ENCODE measurements around the gene SFXN1.

SFXN1 gene

DNA sequence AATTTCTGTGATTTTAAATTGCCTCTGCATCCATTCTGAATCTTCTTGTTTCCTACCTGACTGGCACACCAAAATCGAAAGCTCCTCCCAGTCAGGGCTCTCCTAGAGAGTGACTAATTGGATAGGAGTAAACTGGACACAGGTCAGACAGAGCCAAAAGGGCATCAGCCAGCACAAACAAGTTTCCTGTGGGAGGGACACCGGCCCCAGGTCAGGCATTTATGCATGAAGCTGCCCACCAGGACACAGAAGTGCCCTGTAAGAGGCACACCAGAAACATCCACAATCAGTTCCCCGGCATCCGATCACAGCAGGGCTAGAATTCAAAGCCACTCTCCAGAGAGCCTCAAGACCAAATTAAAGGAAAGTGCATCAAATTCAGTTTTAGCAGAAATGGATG lies 78.4 kb downstream of the SFXN1 start:
- no peak for TF ChIP-seq POLR2AphosphoS5 (IDR thresholded peaks at IDR 0.05; ENCODE audit: borderline replicate concordance, low read depth, low read length)
- Histone ChIP-seq H3K9me3 (ENCODE audit: low read depth, low read length) (no peaks in the 10 kb centered on the region), H3K9ac (ENCODE audit: insufficient read length) (no peak overlapping the region), H3K36me3 (ENCODE audit: insufficient read depth, low read length) (no peaks in the 10 kb centered on the region), H3K27ac (no peak overlapping the region), H3K4me3 (no peak overlapping the region)
- DNase-seq (ENCODE audit: low read depth, low spot score): no peak

- no peak for DNase-seq (ENCODE audit: low read depth, low spot score)
- no peak overlapping the region for H3K27ac ChIP-seq
Observed at GRCh38 chr5:175557778-175558177, 79.4 kb downstream of the SFXN1 start.

DNA sequence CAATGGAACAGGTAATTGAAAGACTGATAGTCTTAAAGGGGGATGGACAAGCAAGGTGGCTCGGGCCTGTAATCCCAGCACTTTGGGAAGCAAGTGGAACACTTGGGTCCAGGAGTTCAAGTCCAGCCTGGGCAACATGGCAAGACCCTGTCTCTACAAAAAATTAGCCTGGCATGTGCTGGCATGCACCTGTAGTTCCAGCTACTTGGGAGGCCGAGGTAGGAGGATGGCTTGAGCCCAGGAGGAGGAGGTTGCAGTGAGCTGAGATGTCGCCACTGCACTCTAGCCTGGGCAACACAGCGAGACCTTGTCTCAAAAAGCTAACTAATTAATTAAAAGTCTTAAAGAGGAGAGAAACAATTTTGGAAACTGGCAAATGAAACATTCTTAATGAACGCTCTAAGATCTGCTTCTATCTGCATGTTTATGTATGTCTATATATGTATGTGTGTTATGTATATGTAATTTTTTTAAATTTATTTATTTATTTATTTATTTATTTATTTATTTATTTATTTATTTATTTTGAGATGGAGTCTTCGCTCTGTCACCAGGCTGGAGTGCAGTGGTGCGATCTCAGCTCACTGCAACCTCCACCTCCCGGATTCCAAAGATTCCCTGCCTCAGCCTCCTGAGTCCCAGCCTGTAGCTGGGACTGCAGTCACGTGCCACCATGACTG lies 80.6 kb downstream of the SFXN1 start:
- Histone ChIP-seq H3K36me3 (ENCODE audit: insufficient read depth, low read length) (no peaks in the 10 kb centered on the region), H3K9ac (ENCODE audit: insufficient read length) (no peak overlapping the region), H3K27ac (no peak overlapping the region), H3K9me3 (ENCODE audit: low read depth, low read length) (no peaks in the 10 kb centered on the region), H3K4me3 (no peak overlapping the region)
- TF ChIP-seq EZH2 (IDR thresholded peaks at IDR 0.05): no peak
- TF ChIP-seq FOXP2 (optimal IDR thresholded peaks at IDR 0.05; ENCODE audit: control extremely low read depth, extremely low read length, insufficient read depth): no peak
- no peak for TF ChIP-seq POLR2AphosphoS5 (IDR thresholded peaks at IDR 0.05; ENCODE audit: borderline replicate concordance, low read depth, low read length)
- no peak for DNase-seq (ENCODE audit: low read depth, low spot score)

More at GRCh38 chr5:175557778-175558177, 79.4 kb downstream of the SFXN1 start:
- Histone ChIP-seq H3K36me3 (ENCODE audit: insufficient read depth, low read length) (no peaks in the 10 kb centered on the region), H3K9me3 (ENCODE audit: low read depth, low read length) (no peaks in the 10 kb centered on the region), H3K9ac (ENCODE audit: insufficient read length) (no peak overlapping the region), H3K4me3 (no peak overlapping the region)
- no peak for TF ChIP-seq POLR2AphosphoS5 (IDR thresholded peaks at IDR 0.05; ENCODE audit: borderline replicate concordance, low read depth, low read length)
- no peak for TF ChIP-seq EZH2 (IDR thresholded peaks at IDR 0.05)
- no peak for TF ChIP-seq FOXP2 (optimal IDR thresholded peaks at IDR 0.05; ENCODE audit: control extremely low read depth, extremely low read length, insufficient read depth)

DNA sequence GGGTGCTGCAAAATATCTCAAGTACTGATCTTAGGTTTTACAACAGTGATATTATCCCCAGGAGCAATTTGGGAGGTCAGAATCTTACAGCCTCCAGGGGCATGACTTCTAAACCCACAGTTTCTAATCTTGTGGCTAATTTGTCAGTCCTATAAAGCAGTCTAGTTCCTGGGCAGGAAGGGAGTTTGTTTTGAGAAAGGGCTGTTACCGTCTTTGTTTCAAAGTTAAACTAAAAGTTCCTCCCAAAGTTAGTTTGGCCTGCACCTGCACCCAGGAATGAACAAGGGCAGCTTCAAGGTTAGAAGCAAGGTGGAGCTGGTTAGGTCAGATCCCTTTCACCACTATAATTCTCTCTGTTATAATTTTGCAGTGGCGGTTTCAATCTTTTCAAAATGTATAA lies 81.7 kb downstream of the SFXN1 start:
- Histone ChIP-seq H3K9me3 (ENCODE audit: low read depth, low read length) (no peaks in the 10 kb centered on the region), H3K4me3 (no peak overlapping the region), H3K9ac (ENCODE audit: insufficient read length) (no peak overlapping the region), H3K27ac (no peak overlapping the region), H3K36me3 (ENCODE audit: insufficient read depth, low read length) (no peaks in the 10 kb centered on the region)
- TF ChIP-seq POLR2AphosphoS5 (IDR thresholded peaks at IDR 0.05; ENCODE audit: borderline replicate concordance, low read depth, low read length) (no peak), FOXP2 (optimal IDR thresholded peaks at IDR 0.05; ENCODE audit: control extremely low read depth, extremely low read length, insufficient read depth) (no peak), EZH2 (IDR thresholded peaks at IDR 0.05) (no peak)
- DNase-seq (ENCODE audit: low read depth, low spot score): no peak

GRCh38 chr5:175561085-175561484 lies 82.7 kb downstream of the SFXN1 start:
- Histone ChIP-seq H3K4me3 (no peak overlapping the region), H3K27ac (no peak overlapping the region), H3K9me3 (ENCODE audit: low read depth, low read length) (no peaks in the 10 kb centered on the region), H3K36me3 (ENCODE audit: insufficient read depth, low read length) (no peaks in the 10 kb centered on the region), H3K9ac (ENCODE audit: insufficient read length) (no peak overlapping the region)
- no peak for DNase-seq (ENCODE audit: low read depth, low spot score)
- no peak for TF ChIP-seq EZH2 (IDR thresholded peaks at IDR 0.05)
- TF ChIP-seq POLR2AphosphoS5 (IDR thresholded peaks at IDR 0.05; ENCODE audit: borderline replicate concordance, low read depth, low read length): no peak
- TF ChIP-seq FOXP2 (optimal IDR thresholded peaks at IDR 0.05; ENCODE audit: control extremely low read depth, extremely low read length, insufficient read depth): no peak

GRCh38 chr5:175564716-175565115 lies 86.4 kb downstream of the SFXN1 start:
- no peaks in the 10 kb centered on the region for H3K9me3 ChIP-seq (ENCODE audit: low read depth, low read length)
- no peak overlapping the region for H3K9ac ChIP-seq (ENCODE audit: insufficient read length)
- TF ChIP-seq EZH2 (IDR thresholded peaks at IDR 0.05): no peak
- TF ChIP-seq POLR2AphosphoS5 (IDR thresholded peaks at IDR 0.05; ENCODE audit: borderline replicate concordance, low read depth, low read length): no peak
- TF ChIP-seq FOXP2 (optimal IDR thresholded peaks at IDR 0.05; ENCODE audit: control extremely low read depth, extremely low read length, insufficient read depth): no peak
- no peak overlapping the region for H3K27ac ChIP-seq
- no peak for DNase-seq (ENCODE audit: low read depth, low spot score)
- H3K36me3 ChIP-seq (ENCODE audit: insufficient read depth, low read length): no peaks in the 10 kb centered on the region
- no peak overlapping the region for H3K4me3 ChIP-seq

DNA sequence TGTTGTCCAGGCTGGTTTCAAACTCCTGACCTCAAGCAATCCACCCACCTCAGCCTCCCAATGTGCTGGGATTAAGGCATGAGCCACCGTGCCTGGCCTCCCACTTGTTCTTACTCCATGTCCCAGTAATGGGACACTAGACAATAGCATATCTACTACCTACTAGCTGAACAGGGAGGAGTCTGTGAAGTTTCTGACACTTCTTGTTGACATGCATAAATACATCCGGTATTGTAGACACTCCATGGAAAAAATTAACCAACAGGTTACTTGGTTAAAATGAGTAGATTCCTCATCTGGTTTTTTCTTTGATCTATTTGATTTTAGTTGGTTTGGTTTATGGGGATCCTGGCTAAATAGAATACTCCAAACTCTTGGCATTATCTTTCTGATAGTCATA lies 88.3 kb downstream of the SFXN1 start:
- Histone ChIP-seq H3K27ac (no peak overlapping the region), H3K36me3 (ENCODE audit: insufficient read depth, low read length) (no peaks in the 10 kb centered on the region), H3K9ac (ENCODE audit: insufficient read length) (no peak overlapping the region), H3K9me3 (ENCODE audit: low read depth, low read length) (no peaks in the 10 kb centered on the region), H3K4me3 (no peak overlapping the region)
- DNase-seq (ENCODE audit: low read depth, low spot score): no peak
- TF ChIP-seq POLR2AphosphoS5 (IDR thresholded peaks at IDR 0.05; ENCODE audit: borderline replicate concordance, low read depth, low read length): no peak
- TF ChIP-seq EZH2 (IDR thresholded peaks at IDR 0.05): no peak
- no peak for TF ChIP-seq FOXP2 (optimal IDR thresholded peaks at IDR 0.05; ENCODE audit: control extremely low read depth, extremely low read length, insufficient read depth)

GRCh38 chr5:175567954-175568353 lies 89.6 kb downstream of the SFXN1 start:
- Histone ChIP-seq H3K36me3 (ENCODE audit: insufficient read depth, low read length) (no peaks in the 10 kb centered on the region), H3K9me3 (ENCODE audit: low read depth, low read length) (no peaks in the 10 kb centered on the region), H3K9ac (ENCODE audit: insufficient read length) (no peak overlapping the region), H3K4me3 (no peak overlapping the region), H3K27ac (no peak overlapping the region)
- TF ChIP-seq EZH2 (IDR thresholded peaks at IDR 0.05) (no peak), POLR2AphosphoS5 (IDR thresholded peaks at IDR 0.05; ENCODE audit: borderline replicate concordance, low read depth, low read length) (no peak), FOXP2 (optimal IDR thresholded peaks at IDR 0.05; ENCODE audit: control extremely low read depth, extremely low read length, insufficient read depth) (no peak)
- DNase-seq (ENCODE audit: low read depth, low spot score): no peak

- no peak for TF ChIP-seq FOXP2 (optimal IDR thresholded peaks at IDR 0.05; ENCODE audit: control extremely low read depth, extremely low read length, insufficient read depth)
- no peak overlapping the region for H3K27ac ChIP-seq
- DNase-seq (ENCODE audit: low read depth, low spot score): no peak
- H3K36me3 ChIP-seq (ENCODE audit: insufficient read depth, low read length): no peaks in the 10 kb centered on the region
- no peaks in the 10 kb centered on the region for H3K9me3 ChIP-seq (ENCODE audit: low read depth, low read length)
- H3K9ac ChIP-seq (ENCODE audit: insufficient read length): no peak overlapping the region
- H3K4me3 ChIP-seq: no peak overlapping the region
Observed at GRCh38 chr5:175569701-175570100, 91.3 kb downstream of the SFXN1 start.
